Measurements from ENCODE around the gene C20orf96. TPM values are rescaled to one million over a fixed set of nuclear protein-coding genes. Genes with fewer than 3 reads are reported as not detected.
"Not testable (repeated sequence)": the region's sequence is repeated elsewhere in the genome, so short reads cannot be mapped to it uniquely, and the experiment has no call there.

The C20orf96 gene
- 3.2 and 6.7 TPM in 2 replicates for total RNA-seq

GRCh38 chr20:290084-290831 is at the start of gene C20orf96:
C20orf96 (minus strand) TSS chr20:290750; CDS start chr20:290610, 140 bp downstream.
- DNase-seq, result peak; percentile 96

DNA sequence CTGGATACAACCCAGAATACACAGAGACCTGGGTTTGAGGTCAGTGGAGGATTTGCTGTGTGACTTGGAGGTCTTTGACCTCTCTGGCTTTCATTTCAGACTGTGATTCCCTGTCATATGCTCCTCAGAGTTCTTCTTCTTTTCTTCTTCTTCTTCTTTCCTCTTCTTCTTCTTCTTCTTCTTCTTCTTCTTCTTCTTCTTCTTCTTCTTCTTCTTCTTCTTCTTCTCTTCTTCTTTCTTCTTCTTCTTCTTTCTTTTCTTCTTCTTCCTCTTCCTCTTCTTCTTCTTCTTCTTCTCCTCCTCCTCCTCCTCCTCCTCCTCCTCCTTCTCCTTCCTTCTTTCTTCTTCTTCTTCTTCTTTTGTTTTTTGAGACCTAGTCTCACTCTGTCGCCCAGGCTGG is 45.5 kb upstream of the C20orf96 start:
- DNase-seq, result not testable (repeated sequence)

- DNase-seq, result no peak
Observed at GRCh38 chr20:334578-334977, 44.0 kb upstream of the C20orf96 start.

DNA sequence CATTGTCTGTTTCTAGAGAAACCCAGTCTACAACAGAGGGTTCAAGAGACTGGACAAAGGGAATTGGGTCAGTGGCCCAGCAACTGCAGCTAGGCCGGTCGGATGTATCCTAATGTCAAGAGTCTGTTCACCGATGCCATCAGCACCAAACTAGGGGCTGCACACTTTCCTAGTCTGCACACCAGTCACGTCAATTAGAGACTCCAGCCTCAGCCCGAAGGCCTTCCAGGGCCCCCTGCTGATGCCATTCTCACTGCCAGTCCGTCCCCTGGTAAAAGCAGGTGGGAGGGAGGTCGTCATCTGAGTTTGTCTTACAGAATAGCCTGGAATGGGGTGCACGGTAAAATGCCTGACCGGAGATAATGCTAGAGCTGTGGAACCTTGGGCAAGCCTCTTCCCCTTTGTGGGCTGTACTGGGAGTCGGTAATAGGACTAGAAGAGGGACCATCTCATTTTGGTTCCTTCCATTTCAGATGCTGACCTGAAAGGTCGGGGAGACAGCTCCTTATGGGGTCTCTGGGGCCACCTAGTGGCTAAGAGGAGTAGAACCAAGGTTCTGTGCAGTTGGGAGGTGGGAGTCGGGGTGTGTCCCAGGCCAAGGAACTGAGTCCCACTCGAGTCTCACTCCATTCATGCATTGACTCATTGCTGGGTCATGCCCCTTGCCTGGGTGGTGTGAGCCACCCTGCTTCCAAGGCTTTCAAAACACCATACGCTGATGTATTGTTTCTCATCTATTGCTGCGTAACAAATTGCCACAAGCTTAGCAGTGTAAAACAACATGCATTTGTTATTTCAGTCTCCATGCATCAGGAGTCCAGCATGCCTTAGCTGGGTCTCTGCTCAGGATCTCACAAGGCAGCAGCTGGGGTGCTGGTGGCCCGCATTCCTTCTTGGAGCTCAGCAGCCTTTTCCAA is 39.9 kb upstream of the C20orf96 start:
- DNase-seq, result peak; percentile 79

GRCh38 chr20:329851-330232 is 39.3 kb upstream of the C20orf96 start:
- no peak for DNase-seq

GRCh38 chr20:328975-329695 is 38.6 kb upstream of the C20orf96 start:
- DNase-seq, result peak; percentile 42

DNA sequence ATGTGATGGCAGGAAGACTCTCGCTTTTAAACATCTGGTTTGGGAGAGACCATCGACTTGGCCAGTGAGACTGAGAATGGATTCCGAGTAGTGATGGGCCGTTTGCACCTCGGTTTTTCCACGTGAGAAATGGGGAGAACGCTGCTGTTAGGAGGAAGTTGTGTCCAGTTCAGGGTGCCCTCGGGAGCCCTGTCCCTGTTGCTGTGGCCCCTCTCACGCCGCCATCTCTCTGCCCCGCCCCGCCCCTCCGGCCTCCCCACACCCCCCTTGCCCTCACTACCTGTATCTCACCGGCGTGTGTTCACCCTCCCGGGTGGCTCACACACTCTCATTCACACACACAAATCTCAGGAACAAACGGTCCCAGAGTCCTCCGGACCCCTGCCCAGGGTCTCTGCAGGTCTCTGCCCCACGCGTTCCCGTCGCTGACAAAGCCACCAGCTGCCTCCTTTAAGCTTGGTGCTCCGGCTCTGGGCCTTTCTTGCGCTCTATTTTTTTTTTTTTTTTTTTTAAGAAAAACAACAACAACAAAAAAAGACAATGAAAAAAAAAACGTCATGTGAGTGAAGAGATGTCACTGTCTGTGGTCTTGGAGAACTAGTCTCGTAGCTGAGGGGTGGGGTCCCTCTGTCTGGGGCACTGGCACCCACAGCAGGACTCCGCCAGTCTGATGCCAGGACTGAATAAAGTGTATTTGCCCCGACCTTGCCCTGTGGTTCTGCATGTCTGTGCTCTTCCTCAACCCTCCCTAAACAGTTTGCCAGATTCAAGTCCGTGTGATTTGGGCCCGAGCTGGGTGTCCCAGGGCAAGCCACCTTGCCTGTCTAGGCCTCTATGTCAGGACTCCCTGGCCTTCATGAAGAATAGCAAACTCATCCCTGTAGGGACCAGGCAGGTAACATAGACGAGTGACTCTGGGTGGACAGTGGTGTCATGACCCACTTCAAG is 37.8 kb upstream of the C20orf96 start:
- DNase-seq, result no peak

DNA sequence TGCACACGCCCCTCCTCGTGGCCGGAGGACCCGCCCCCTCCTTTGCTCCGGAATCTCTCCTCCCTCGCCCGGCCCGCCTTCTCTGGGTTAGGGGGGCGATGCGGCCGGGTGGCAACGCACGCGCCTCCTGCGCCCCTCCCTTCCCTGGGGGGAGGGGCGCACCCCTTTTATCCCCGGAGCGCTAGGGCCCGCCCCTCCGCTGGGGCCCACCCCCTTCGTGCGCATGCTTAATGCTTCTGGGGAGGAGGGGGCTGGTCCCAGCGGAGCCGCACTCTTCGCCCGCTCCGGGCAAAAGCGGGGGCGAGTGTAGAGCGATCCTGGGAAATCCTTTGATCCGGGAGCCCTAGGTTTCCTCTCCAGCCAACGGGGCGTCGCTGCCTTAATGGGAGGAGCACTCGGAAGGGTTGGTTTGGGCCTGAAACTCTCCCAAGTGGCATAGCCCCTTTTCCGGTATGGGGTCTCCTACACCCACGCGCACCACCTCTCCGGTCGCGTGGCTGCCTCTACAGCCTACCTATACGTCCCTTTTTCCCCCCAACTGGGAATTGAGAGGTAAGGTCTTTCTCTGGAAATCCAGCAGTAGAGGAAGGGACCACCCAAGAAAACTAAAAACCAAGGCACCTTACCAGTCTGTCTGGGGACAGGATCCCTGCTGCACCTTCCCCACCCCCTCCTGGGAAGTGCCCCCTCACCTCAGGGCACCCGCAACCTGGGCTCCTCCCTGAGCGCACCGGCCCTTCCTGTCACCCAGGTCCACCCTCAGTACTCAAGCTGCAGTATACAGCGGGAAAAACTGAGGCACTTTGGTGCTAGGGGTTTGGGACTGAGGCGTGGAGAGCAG is 36.9 kb upstream of the C20orf96 start:
- peak; percentile 92 for DNase-seq

DNA sequence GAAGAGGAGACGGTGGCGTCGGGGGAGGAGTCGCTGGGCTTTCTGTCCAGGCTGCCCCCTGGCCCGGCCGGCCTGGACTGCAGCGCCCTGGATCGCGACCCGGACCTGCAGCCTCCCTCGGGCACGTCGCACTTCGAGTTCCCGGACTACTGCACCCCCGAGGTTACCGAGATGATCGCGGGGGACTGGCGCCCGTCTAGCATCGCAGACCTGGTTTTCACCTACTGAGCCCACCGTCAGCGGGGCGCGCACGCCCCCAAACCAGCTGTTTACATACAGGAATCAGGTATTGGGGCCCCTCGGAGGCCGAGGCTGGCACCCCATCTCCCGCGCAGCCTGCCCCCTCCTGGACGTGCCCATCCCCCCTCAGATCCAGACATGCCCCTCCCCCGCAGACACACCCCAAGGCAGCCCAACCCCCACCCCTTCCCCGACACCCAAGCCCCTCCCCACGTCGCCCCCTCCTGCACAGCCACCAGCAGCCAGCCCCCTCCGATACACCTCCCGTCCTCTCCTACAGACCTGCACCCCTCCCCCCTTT is 36.2 kb upstream of the C20orf96 start:
- DNase-seq, result peak; percentile 45

- DNase-seq, result peak; percentile 72
Observed at GRCh38 chr20:325889-326644, 35.5 kb upstream of the C20orf96 start.

- peak; percentile 96 for DNase-seq
Observed at GRCh38 chr20:325045-325888, 34.7 kb upstream of the C20orf96 start, which contains the start of gene SOX12. SOX12 (plus strand) TSS chr20:325552; CDS start chr20:325925, 373 bp downstream.

GRCh38 chr20:324177-325044 is 33.9 kb upstream of the C20orf96 start:
- peak; percentile 93 for DNase-seq

DNA sequence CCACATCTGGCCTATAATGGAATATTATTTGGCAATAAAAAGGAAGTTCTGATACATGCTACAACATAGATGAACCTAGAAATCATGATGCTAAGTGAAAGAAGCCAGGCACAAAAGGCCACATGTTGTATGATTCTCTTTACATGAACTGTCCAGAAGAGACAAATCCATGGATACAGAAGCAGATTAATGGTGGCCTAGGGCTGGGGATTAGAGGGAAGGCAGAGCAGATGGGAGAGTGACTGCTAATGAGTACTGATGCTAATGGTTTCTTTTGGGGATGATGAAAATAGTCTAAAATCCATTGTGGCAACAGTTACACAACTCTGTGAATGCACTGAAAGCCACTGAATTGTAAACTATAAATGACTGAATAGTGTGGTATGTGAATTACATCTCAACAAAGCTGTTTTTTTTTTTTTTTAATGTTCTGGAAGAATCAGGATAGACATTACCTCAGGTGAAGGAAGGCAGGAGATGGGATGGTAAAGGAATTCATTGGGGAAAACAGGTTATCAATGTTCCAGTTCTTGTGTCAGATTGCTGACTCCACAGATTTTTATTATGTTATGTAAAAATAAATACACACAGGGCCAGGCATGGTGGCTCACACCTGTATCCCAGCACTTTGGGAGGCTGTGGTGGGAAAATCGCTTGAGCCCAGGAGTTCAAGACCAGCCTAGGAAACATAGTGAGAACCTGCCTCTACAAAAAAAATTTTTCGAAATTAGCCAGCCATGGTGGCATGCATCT is 25.9 kb upstream of the C20orf96 start:
- DNase-seq, result no peak

DNA sequence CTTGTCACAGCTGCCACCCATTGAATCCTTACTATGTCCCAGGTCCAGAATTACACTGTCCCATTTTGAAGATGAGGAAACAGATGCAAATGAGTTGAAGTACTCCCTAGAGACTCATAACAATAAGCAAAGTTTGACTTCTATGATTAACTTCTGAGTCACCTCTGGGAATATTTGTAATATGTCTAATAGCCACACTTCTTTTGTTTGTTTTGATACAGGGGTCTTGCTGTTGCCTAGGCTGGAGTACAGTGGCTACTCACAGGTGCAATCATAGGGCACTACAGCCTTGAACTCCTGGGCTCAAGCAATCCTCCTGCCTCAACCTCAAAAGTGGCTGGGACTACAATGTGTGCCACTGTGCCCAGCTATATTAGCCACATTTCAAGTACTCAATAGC is 23.4 kb upstream of the C20orf96 start:
- peak; percentile 85 for DNase-seq

DNA sequence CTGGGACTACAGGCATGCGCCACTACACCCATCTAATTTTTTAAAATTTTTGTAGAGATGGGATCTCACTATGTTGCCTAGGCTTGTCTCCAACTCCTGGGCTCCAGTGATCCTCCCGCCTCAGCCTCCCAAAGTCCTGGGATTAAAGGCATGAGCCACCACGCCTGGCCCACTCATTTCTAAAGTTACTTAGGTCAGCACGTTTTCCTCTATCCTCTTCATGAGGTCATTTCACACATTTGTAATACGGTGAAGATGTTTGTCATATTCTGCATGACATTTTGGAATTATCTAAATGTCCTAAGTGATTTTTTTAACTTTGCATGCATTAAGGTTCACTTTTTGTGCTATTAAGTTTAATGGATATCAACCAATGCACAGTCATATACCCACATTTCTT is 22.9 kb upstream of the C20orf96 start:
- no peak for DNase-seq

DNA sequence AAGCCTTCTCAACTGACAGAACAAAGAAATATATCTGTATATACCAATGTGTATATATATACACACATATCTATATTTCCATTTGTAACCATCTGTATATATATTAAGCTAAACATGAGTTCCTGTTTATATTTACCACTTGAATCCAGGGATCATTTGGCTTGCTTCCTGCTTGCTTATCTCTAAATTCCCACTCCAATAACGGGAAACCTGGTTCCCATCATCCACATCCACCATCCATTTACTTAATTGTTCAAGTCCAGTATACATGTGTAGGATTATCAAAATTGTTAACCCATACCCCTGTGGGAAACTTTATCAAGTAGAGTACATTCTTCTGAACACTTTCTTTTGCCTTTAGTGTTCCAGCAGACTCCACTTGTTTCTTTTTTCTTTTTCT is 22.3 kb upstream of the C20orf96 start:
- DNase-seq, result no peak

GRCh38 chr20:312067-312466 is 21.5 kb upstream of the C20orf96 start:
- DNase-seq, result no peak

Data from dermis blood vessel endothelial cell (primary cell).